ENCODE data around the gene CR2.
A peak's percentile ranks its signal among the peaks of the same experiment; 100 is the strongest.
"Not testable (repeated sequence)": the region's sequence is repeated elsewhere in the genome, so short reads cannot be mapped to it uniquely, and the experiment has no call there.

The CR2 gene

DNA sequence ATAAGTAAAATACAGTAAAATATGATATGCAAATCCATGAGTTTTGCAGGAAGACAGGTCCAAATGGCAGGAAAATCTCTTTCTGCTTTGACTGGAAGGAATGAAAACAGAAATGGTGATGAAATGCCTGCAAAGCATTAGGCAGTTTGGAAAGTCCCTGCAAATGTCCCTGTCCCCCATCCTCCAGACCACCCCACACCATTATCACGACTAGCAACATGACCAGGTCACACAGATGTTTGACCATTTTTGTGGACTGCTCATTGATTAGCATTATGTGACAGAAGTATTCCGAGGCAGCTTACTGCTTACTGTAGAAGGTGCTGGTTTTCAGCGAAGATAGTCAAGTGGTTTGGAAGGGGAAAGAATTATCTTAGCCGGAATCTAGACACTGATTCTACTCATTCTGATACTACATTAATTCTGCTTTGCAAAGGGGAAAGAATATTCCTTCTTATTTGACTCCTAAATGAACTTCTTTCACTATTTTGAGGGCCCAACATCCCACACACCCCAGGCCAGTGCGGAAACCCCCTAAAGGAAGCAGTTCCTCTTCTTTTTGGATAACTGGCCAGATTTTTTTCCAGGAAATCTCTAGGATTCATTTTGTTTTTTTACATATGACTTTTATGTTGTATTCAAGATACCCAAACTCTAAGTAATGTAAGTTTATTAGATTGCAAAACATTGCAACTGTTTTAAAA is 9.5 kb upstream of the CR2 start:
- DNase-seq (ENCODE audit: extremely low read depth in 1 of 2, low read depth in 1 of 2): no peak

DNA sequence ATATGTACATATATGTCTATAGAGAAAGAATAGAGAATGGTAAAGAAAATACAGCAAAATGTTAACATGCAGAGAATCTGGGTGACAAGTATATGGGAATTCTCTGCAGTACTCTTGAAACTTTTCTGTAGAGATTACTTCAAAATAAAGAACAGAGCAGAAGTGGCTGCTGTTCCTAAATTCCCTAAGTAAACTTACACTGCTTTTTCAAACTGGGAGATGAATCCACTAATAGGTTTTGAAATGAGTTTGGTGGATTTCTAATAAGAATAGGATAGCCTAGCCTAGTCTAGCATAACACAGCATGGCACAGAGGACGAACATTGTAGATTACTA is 450 bp upstream of the CR2 start:
- DNase-seq (ENCODE audit: extremely low read depth in 1 of 2, low read depth in 1 of 2): no peak

DNA sequence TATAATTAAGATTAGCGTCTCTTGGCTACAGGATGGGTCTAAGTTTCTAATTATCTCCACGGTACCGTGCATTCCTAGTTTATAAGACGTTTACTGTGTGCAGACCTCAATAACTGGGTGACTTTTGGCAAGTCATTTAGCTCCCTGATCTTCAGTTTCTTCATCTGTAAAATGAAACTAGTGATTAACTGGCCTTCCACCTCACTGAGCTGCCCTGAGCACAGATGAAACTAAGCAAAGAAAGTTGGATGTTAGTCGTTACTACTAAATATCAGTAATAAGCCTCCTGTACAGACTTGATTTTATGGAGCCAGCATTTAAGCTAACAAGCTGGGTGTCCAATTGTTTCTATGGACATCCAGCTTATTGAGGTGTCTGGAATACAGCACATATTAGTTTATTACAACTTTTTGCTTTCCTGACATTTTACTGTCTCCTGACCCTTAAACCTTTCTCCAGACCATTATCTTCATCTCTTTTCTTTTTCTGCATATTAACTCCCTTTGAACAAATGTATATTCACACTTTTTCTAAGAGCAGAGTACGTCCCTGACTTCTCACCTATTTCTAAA is 1.1 kb downstream of the CR2 start:
- DNase-seq (ENCODE audit: extremely low read depth in 1 of 2, low read depth in 1 of 2): no peak

- DNase-seq (ENCODE audit: extremely low read depth in 1 of 2, low read depth in 1 of 2): no peak
Measured at GRCh38 chr1:207458414-207458813, 4.3 kb downstream of the CR2 start.

GRCh38 chr1:207459008-207459407 is 4.9 kb downstream of the CR2 start:
- DNase-seq (ENCODE audit: extremely low read depth in 1 of 2, low read depth in 1 of 2): no peak

DNA sequence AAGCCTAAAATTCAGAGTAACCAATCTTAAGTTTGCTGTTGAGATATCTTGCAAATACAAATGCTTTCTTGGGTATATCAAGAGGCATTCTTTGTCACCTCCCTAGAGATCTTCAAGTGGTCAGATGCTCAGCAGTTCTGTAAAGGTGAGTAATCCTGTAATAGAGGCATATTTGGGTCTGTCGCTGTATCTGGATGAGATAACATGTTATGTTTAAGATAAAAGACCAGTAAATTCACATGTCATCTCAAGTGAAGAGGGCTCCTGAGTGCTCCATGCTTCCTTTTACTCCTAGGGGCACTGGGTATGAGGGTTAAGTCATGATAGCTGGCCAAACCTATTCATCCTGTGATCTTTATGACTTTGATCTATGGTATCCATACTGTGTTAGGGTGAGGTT is 7.5 kb downstream of the CR2 start:
- DNase-seq (ENCODE audit: extremely low read depth in 1 of 2, low read depth in 1 of 2): no peak

GRCh38 chr1:207462535-207462934 is 8.4 kb downstream of the CR2 start:
- DNase-seq (ENCODE audit: extremely low read depth in 1 of 2, low read depth in 1 of 2): no peak

- DNase-seq (ENCODE audit: extremely low read depth in 1 of 2, low read depth in 1 of 2): no peak
Measured at GRCh38 chr1:207463021-207463420, 8.9 kb downstream of the CR2 start.

- no peak for DNase-seq (ENCODE audit: extremely low read depth in 1 of 2, low read depth in 1 of 2)
Measured at GRCh38 chr1:207463571-207463970, 9.4 kb downstream of the CR2 start.

- DNase-seq (ENCODE audit: extremely low read depth in 1 of 2, low read depth in 1 of 2): no peak
Measured at GRCh38 chr1:207470927-207471326, 16.8 kb downstream of the CR2 start.

GRCh38 chr1:207474210-207474609 is 20.1 kb downstream of the CR2 start:
- DNase-seq (ENCODE audit: extremely low read depth in 1 of 2, low read depth in 1 of 2): no peak

DNA sequence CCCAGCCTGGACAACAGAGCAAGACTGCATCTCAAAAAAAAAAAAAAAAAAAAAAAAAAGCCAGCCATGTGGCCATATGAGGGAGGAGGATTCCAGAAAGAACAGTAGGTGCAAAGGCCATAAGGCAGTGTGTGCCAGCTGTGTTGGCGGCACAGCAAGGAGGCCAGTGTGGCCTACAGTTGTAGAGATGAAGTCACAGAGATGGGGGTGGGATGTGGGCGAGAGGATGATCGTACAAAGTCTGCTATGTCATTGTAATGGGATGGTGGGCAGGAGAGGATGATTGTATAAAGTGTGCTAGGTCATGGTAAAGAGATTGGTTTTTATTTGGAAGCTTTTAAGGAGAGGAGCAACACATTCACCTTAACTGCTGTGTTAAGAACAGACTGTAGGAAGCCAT is 32.1 kb downstream of the CR2 start:
- no peak for DNase-seq (ENCODE audit: extremely low read depth in 1 of 2, low read depth in 1 of 2)

DNA sequence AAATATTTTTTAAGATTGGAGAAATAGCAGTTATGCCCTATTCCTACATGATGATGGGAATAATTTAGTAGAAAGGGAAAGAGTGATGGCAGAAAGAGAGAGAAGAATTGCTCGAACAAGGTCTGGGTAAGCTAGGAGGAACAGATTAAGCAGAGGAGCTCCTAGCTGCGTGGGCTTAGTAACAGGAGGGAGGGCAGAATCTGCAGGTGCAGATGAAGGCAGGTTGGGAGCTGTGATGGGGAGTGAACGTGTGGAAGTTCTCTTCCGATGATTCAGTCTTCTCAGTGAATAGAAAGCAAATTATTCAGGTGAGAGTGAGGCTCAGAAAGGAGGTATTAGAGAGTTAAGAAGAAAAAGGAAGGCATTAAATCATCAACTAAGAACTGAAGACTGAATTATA is 33.5 kb downstream of the CR2 start:
- DNase-seq (ENCODE audit: extremely low read depth in 1 of 2, low read depth in 1 of 2): no peak

DNA sequence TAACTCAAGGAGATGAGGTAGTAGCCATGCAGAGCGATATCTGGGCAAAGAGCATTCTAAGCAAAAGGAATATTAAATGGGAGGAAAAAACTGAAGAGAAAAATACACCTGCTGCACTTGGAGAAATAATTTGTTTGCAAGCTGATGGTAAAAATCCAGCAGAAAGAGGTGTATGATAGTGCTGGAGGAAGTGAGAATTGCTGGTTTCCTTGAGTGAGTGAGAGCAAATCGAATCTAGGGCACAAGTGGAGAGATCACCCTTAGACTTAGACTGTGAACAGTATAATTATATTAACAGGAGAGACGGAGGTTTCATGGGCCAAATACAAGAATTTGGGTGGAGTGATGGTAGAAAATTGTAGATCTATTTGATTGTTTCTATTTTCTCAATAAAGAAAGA is 39.1 kb downstream of the CR2 start:
- no peak for DNase-seq (ENCODE audit: extremely low read depth in 1 of 2, low read depth in 1 of 2)

GRCh38 chr1:207494171-207494570 is 40.0 kb downstream of the CR2 start:
- DNase-seq (ENCODE audit: extremely low read depth in 1 of 2, low read depth in 1 of 2): no peak

- not testable (repeated sequence) for DNase-seq (ENCODE audit: extremely low read depth in 1 of 2, low read depth in 1 of 2)
Measured at GRCh38 chr1:207495281-207495680, 41.2 kb downstream of the CR2 start.

GRCh38 chr1:207495801-207496792 is 42.0 kb downstream of the CR2 start, which contains the start of gene CR1:
CR1 (plus strand) TSS chr1:207496157; CDS start chr1:207496268, 111 bp downstream.
- DNase-seq (ENCODE audit: extremely low read depth in 1 of 2, low read depth in 1 of 2): no peak

DNA sequence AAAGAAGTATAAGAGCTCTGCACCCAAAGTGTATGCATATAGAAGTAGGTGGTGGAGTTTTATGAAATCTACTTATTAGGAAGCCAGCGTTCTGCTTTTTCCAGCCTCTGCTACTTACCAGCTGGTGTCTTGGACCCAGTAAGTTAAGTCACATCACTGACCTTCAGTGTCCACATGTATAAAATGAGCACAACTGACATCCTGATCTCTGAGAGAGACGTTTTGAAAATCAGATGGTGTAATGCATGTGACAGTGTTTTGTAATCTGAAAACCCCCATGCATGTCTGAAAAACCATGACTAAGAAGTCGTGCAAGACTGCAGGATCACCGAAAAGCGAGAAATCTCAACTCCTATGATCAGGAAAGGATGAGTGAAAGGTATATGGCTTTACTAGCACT is 43.8 kb downstream of the CR2 start:
- no peak for DNase-seq (ENCODE audit: extremely low read depth in 1 of 2, low read depth in 1 of 2)

DNA sequence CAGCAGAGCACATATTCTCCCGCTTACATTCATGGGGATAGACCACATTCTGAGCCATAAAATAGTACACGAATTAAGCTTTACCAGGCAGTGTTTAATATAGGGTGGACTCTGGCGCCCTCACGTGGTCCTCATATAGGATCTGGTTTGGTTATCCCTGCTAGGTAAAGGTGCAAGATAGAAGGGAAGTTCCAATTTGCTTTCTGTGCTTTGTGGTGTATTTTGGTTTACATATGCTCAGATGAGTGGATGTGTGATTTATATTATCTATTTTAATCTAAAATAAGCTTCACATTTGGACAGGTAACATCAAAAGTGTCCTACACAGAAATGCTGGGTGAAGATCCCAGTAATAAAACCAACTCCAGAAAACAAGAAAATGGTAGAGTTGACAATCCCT is 45.4 kb downstream of the CR2 start:
- peak; percentile 31 to 47 for DNase-seq (ENCODE audit: extremely low read depth in 1 of 2, low read depth in 1 of 2)

DNA sequence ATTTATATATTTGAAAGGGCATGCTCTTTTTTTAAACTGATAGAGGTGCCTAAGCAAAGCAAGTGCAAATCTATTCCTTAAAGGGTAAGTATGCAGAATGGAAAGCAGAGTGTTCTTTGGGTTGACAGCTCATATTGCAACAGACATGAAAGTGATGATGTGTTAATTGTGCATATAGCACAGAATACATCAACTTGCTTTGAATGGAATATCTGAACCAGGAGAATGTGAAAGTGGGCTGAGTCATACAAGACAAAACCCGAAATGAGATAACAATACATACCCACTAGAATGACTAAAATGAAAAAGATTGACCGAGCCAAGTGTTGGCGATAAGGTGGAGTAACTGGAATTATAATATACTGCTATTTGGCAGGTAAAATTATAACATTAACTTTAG is 46.2 kb downstream of the CR2 start:
- no peak for DNase-seq (ENCODE audit: extremely low read depth in 1 of 2, low read depth in 1 of 2)

- no peak for DNase-seq (ENCODE audit: extremely low read depth in 1 of 2, low read depth in 1 of 2)
Measured at GRCh38 chr1:207501071-207501470, 46.9 kb downstream of the CR2 start.

DNA sequence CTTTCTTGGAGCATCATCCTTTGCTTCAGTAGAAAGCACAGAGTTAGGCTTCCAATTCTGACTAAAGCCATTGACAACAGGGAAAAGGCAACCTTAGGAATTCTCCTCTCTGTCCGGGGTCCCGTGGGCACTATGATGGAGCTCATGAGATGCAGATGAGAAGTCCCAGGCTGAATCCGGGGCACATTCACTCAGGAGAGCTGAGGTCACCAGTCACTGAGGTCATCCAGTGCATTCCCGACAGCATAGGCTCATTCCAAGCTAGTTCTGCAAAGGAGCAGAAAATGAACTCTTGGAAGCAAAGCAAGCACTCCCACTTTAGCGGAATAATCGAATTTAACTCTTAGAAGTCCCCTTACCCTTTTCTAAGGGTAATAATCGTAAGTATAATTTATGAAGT is 48.6 kb downstream of the CR2 start:
- DNase-seq (ENCODE audit: extremely low read depth in 1 of 2, low read depth in 1 of 2): no peak

Data from activated CD8-positive, alpha-beta memory T cell treated with anti-CD3 and anti-CD28 coated beads for 1 hour (primary cell).